GM23248 (cell line): ENCODE measurements around the gene MYBPH. TPM values are rescaled to one million over a fixed set of nuclear protein-coding genes. Genes with fewer than 3 reads are reported as not detected.

Experiments
- DNase-seq: peaks from one replicate; pipeline ENCODE4 v3.0.0-alpha.2; 2015
- H2AFZ ChIP-seq: fragments of 200-600 bp; sonication (generic); 2 replicates; pipeline ENCODE4 v1.6.1; 2016; ENCODE audit warnings: antibody characterized with exemption
- H3F3A ChIP-seq: fragments of 200-600 bp; sonication (generic); 2 replicates; pipeline ENCODE4 v1.6.1; 2016; ENCODE audit warnings: mild to moderate bottlenecking, antibody characterized with exemption, mixed run types; ENCODE audit not compliant: insufficient read depth
- H3K27ac ChIP-seq: fragments of 200-600 bp; sonication (generic); 2 replicates; pipeline ENCODE4 v1.5.1; 2016; ENCODE audit warnings: mild to moderate bottlenecking
- H3K27me3 ChIP-seq: fragments of 200-600 bp; sonication (generic); replicated peaks from 2 replicates; pipeline ENCODE4 v1.6.1; 2016; ENCODE audit warnings: mild to moderate bottlenecking; ENCODE audit not compliant: insufficient read depth
- H3K36me3 ChIP-seq: fragments of 200-600 bp; sonication (generic); 2 replicates; pipeline ENCODE4 v1.6.1; 2016; ENCODE audit warnings: low read depth, mild to moderate bottlenecking
- H3K4me1 ChIP-seq: fragments of 200-600 bp; sonication (generic); 2 replicates; pipeline ENCODE4 v1.6.1; 2016; ENCODE audit warnings: mild to moderate bottlenecking; ENCODE audit not compliant: insufficient read depth
- H3K4me2 ChIP-seq: fragments of 200-600 bp; sonication (generic); one replicate; pipeline ENCODE4 v1.6.1; 2016; ENCODE audit warnings: mild to moderate bottlenecking; ENCODE audit not compliant: unreplicated experiment
- H3K4me3 ChIP-seq: fragments of 200-600 bp; sonication (generic); 2 replicates; pipeline ENCODE4 v1.5.1; 2016; ENCODE audit warnings: mild to moderate bottlenecking
- H3K79me2 ChIP-seq: fragments of 200-600 bp; sonication (generic); 2 replicates; pipeline ENCODE4 v1.6.1; 2016; ENCODE audit warnings: mild to moderate bottlenecking; ENCODE audit not compliant: insufficient read depth
- H3K9ac ChIP-seq: fragments of 200-600 bp; sonication (generic); 2 replicates; pipeline ENCODE4 v1.6.1; 2016; ENCODE audit warnings: mild to moderate bottlenecking
- H3K9me2 ChIP-seq: fragments of 200-600 bp; sonication (generic); 2 replicates; pipeline ENCODE4 v1.6.1; 2016; ENCODE audit warnings: mixed run types, mild to moderate bottlenecking, moderate library complexity; ENCODE audit not compliant: insufficient read depth
- H3K9me3 ChIP-seq: fragments of 200-600 bp; sonication (generic); one replicate; pipeline ENCODE4 v1.6.1; 2017; ENCODE audit warnings: low read depth
- H4K20me1 ChIP-seq: fragments of 200-600 bp; sonication (generic); 2 replicates; pipeline ENCODE4 v1.6.0; 2016; ENCODE audit not compliant: insufficient read depth
- EZH2 ChIP-seq: fragments of 200-600 bp; sonication (generic); IDR thresholded peaks from 2 replicates; pipeline ENCODE4 v1.6.1; 2018; ENCODE audit warnings: antibody characterized with exemption, mild to moderate bottlenecking; ENCODE audit not compliant: insufficient read depth, poor library complexity, severe bottlenecking
- EZH2phosphoT487 ChIP-seq: fragments of 200-600 bp; sonication (generic); IDR thresholded peaks from 2 replicates; pipeline ENCODE4 v1.6.1; 2018; ENCODE audit warnings: antibody characterized with exemption, moderate library complexity, mild to moderate bottlenecking, low read depth; ENCODE audit not compliant: insufficient read depth
- WGBS, 2 experiments: methylation state at CpG; one replicate each; pipeline ENCODE4 v1.1.6; 2015 to 2017; ENCODE audit warnings: low lambda C conversion rate in 2 of 2, low coverage in 1 of 2; ENCODE audit errors: missing lambda C conversion rate in 2 of 2; 5-methylcytosine and 5-hydroxymethylcytosine counted together
- in situ Hi-C: fragments of 300-500 bp; cut with MboI; formaldehyde crosslinking; loops from 2 replicates; pipeline ENCODE4 v1.15.0; 2020
- polyA plus RNA-seq: library from polyadenylated mRNA; unstranded; fragments of >200 nt; fragmentation: Nextera tagmentation; extraction: Ambion mirVana; gene quantifications from 2 replicates; pipeline ENCODE4 v1.2.1, GENCODE V29; 2016
- total RNA-seq: library from RNA; depleted of rRNA; stranded (reverse); fragments of >200 nt; shearing (Covaris generic); gene quantifications from 2 replicates; pipeline ENCODE4 v1.2.3, GENCODE V29; 2014

MYBPH gene
- total and polyA plus RNA-seq, 2 experiments from 2014 or later: 0.11 to 0.34 TPM

- Histone ChIP-seq H3K27me3 (no peaks in the 10 kb centered on the region), H3K36me3 (no peaks in the 10 kb centered on the region), H3K4me2 (no peak overlapping the region), H3K9me3 (no peaks in the 10 kb centered on the region), H3K27ac (no peak overlapping the region), H3K9ac (no peak overlapping the region), H3K4me3 (no peak overlapping the region), H4K20me1 (no peaks in the 10 kb centered on the region), H3F3A (no peaks in the 10 kb centered on the region), H2AFZ (no peak overlapping the region), H3K4me1 (no peaks in the 10 kb centered on the region), H3K9me2 (no peaks in the 10 kb centered on the region), H3K79me2 (no peaks in the 10 kb centered on the region)
- in situ Hi-C loops: no loop called here
- peak; percentile 51 for DNase-seq
- TF ChIP-seq EZH2 (no peak), EZH2phosphoT487 (no peak)
- WGBS, 2 experiments: 75 to 76% methylated on average over 12 of the region's 12 CpGs
Observed at GRCh38 chr1:203133970-203134725, 41.5 kb downstream of the MYBPH start.

- no peak overlapping the region for H3K4me3 ChIP-seq
- peaks cover 13% of the 10 kb centered on the region for H3K4me1 ChIP-seq
Observed at GRCh38 chr1:203131548-203132200, 44.0 kb downstream of the MYBPH start.

GRCh38 chr1:203130358-203130985, 45.2 kb downstream of the MYBPH start:
- TF ChIP-seq EZH2phosphoT487 (no peak), EZH2 (no peak)
- in situ Hi-C loops: no loop called here

More at GRCh38 chr1:203131548-203132200, 44.0 kb downstream of the MYBPH start:
- Histone ChIP-seq H3K9ac (no peak overlapping the region), H2AFZ (no peak overlapping the region), H3K27me3 (no peaks in the 10 kb centered on the region), H3K9me2 (no peaks in the 10 kb centered on the region), H4K20me1 (no peaks in the 10 kb centered on the region), H3K36me3 (no peaks in the 10 kb centered on the region), H3K79me2 (no peaks in the 10 kb centered on the region), H3F3A (peaks cover 4% of the 10 kb centered on the region; the same call in 1 of the 2 replicates), H3K4me2 (no peak overlapping the region), H3K27ac (no peak overlapping the region), H3K9me3 (no peaks in the 10 kb centered on the region)
- no peak for DNase-seq
- whole genome bisulfite sequencing, 2 experiments: 91 to 94% methylated on average over 9 of the region's 9 CpGs
- no peak for TF ChIP-seq EZH2phosphoT487
- TF ChIP-seq EZH2: no peak
- in situ Hi-C loops: no loop called here

GRCh38 chr1:203129501-203130231, 46.0 kb downstream of the MYBPH start:
- DNase-seq: peak; percentile 11
- Histone ChIP-seq H3K36me3 (no peaks in the 10 kb centered on the region), H3K27ac (no peak overlapping the region), H4K20me1 (no peaks in the 10 kb centered on the region), H3K4me3 (no peak overlapping the region), H3F3A (peaks cover 7% of the 10 kb centered on the region; the same call in 1 of the 2 replicates), H3K27me3 (no peaks in the 10 kb centered on the region), H3K79me2 (no peaks in the 10 kb centered on the region), H3K9ac (no peak overlapping the region), H3K9me3 (no peaks in the 10 kb centered on the region), H3K4me2 (no peak overlapping the region), H3K4me1 (peaks cover 16% of the 10 kb centered on the region), H2AFZ (no peak overlapping the region), H3K9me2 (no peaks in the 10 kb centered on the region)
- in situ Hi-C loops: no loop called here
- WGBS, 2 experiments: 35 to 40% methylated on average over 7 of the region's 7 CpGs
- no peak for TF ChIP-seq EZH2phosphoT487
- no peak for TF ChIP-seq EZH2

More at GRCh38 chr1:203130358-203130985, 45.2 kb downstream of the MYBPH start:
- Histone ChIP-seq H3K9me2 (no peaks in the 10 kb centered on the region), H3K9ac (no peak overlapping the region), H3K4me3 (no peak overlapping the region), H3K36me3 (no peaks in the 10 kb centered on the region), H4K20me1 (no peaks in the 10 kb centered on the region), H3K79me2 (no peaks in the 10 kb centered on the region), H3K27me3 (no peaks in the 10 kb centered on the region), H3K4me2 (no peak overlapping the region), H3K27ac (no peak overlapping the region), H3F3A (peaks cover 7% of the 10 kb centered on the region; the same call in 1 of the 2 replicates), H2AFZ (no peak overlapping the region), H3K9me3 (no peaks in the 10 kb centered on the region), H3K4me1 (peaks cover 16% of the 10 kb centered on the region)
- 91% methylated on average over 3 of the region's 3 CpGs for WGBS, 2 experiments
- no peak for DNase-seq
